Fibroblast of skin of abdomen (primary cell): Measurements from ENCODE around the gene NPHP3. TPM values are rescaled to one million over a fixed set of nuclear protein-coding genes. Genes with fewer than 3 reads are reported as not detected.
"Not testable (repeated sequence)": the region's sequence is repeated elsewhere in the genome, so short reads cannot be mapped to it uniquely, and the experiment has no call there.

Source experiments
- DNase-seq: peaks from one replicate; pipeline ENCODE4 v3.0.0-alpha.2; 2013
- polyA plus RNA-seq, 2 experiments: library from polyadenylated mRNA; unstranded; fragments of 120-200 nt; gene quantifications; one replicate each; pipeline ENCODE4 v1.2.1, GENCODE V29; 2013; ENCODE audit not compliant: insufficient read length in 2 of 2

The NPHP3 gene, protein sequence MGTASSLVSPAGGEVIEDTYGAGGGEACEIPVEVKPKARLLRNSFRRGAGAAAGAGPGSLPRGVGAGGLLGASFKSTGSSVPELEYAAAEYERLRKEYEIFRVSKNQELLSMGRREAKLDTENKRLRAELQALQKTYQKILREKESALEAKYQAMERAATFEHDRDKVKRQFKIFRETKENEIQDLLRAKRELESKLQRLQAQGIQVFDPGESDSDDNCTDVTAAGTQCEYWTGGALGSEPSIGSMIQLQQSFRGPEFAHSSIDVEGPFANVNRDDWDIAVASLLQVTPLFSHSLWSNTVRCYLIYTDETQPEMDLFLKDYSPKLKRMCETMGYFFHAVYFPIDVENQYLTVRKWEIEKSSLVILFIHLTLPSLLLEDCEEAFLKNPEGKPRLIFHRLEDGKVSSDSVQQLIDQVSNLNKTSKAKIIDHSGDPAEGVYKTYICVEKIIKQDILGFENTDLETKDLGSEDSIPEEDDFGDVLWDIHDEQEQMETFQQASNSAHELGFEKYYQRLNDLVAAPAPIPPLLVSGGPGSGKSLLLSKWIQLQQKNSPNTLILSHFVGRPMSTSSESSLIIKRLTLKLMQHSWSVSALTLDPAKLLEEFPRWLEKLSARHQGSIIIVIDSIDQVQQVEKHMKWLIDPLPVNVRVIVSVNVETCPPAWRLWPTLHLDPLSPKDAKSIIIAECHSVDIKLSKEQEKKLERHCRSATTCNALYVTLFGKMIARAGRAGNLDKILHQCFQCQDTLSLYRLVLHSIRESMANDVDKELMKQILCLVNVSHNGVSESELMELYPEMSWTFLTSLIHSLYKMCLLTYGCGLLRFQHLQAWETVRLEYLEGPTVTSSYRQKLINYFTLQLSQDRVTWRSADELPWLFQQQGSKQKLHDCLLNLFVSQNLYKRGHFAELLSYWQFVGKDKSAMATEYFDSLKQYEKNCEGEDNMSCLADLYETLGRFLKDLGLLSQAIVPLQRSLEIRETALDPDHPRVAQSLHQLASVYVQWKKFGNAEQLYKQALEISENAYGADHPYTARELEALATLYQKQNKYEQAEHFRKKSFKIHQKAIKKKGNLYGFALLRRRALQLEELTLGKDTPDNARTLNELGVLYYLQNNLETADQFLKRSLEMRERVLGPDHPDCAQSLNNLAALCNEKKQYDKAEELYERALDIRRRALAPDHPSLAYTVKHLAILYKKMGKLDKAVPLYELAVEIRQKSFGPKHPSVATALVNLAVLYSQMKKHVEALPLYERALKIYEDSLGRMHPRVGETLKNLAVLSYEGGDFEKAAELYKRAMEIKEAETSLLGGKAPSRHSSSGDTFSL (N-terminal part only)
- polyA plus RNA-seq (2013, experiment 1 of 2; ENCODE audit: insufficient read length) = 24.0 TPM
- 23.0 TPM for polyA plus RNA-seq (2013, experiment 2 of 2; ENCODE audit: insufficient read length)

DNA sequence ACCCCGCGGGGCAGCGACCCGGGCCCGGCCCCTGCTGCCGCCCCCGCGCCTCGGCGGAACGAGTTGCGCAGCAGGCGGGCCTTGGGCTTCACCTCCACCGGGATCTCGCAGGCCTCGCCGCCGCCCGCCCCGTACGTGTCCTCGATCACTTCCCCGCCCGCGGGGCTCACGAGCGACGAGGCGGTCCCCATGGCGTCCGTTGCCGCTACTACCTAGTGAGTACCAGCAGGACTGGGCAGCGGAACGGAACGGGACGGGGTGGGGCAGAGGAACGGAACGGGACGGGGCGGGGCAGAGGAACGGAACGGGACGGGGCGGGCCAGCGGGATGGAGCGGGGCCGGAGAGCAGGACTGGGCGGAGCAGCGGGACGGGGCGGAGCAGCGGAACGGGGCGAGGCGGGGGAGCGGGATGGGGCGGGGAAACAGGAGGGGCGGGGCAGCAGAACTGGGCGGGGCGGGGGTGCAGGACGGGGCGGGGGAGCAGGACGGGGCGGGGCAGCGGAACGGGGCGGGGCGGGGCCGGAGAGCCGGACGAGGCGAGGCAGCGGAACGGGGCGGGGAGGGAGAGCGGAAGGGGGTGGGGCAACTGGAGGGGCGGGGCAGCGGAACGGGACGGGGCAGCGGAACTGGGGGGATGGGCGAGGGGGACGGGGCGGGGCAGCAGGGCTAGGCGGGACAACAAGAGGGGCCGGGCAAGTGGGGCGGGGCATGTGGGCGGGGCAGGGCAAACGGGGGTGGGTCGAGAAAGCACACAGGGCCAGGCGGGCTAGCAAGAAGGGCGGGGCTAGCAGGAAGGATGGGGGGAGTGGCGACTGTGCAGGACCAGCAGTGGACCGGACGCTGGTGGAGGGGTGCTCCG lies at the start of gene NPHP3:
Gene NPHP3, minus strand, starts transcription at position 245 of the 859 bp plus-strand sequence. Its CDS starts 54 bp downstream, at position 191.
- DNase-seq = peak; percentile 97

DNA sequence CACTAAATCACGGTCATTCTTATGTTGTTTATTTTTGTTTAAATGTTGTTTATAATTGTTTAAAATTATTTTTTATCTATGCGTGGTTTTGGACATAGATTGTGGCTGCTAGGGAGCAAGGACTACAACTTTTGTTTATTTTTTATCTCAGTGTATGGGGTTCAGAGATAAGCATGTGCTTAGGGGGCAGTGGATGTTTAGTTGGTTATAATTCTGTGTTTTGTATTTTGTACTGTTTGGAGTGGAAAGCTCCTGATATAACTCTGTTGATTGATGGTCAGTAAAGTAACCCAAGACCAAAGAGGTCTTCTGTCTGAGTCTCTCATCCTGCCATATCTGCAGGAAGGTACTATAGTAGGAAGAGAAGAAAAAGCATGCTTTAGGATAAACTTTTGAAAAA lies 36.5 kb upstream of the NPHP3 start:
- no peak for DNase-seq

DNA sequence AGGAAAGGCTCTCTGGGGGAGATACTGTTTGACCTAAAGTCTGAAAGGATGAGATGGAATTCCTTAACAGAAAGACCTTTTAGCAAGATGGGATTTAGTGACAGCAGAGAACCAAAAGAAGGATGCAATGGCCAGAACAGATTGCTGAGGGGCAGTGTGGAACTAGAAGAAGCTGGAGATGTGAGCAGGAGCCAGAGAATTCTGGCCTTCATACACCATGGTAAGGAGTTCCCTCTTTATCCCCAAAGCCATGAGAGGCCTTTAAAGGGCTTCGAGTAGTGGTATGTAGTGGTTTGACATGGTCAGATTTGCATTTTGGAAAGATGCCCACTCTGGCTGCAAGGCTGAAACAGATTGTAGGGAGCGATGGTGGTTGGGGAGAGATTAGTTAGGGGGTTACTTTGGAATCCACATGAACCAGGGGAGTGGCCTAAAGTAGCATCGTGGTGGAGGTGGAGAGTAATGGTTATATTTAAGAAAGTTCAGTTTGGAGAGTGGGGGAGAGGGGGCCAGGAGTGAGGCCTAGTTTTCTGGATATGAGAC lies 34.0 kb upstream of the NPHP3 start:
- peak; percentile 1 for DNase-seq

DNA sequence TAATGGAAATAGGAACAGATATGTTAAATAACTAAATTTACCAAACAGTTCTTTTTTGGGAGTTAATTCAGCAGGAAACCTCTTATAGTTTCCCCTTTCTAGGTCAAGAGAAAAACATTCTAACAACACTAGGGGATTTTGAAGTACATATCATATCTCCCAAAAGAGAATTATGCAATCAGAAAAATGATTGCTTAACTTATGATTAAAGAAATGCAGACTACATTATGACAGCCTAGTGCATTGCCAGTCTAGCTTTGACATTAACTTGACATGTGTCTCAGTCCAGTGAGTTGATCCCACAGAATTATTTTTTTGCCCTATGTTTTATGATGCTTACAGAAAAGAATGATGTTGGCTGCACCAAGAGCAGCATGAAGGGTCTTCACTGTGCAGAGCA lies 31.7 kb upstream of the NPHP3 start:
- no peak for DNase-seq

DNA sequence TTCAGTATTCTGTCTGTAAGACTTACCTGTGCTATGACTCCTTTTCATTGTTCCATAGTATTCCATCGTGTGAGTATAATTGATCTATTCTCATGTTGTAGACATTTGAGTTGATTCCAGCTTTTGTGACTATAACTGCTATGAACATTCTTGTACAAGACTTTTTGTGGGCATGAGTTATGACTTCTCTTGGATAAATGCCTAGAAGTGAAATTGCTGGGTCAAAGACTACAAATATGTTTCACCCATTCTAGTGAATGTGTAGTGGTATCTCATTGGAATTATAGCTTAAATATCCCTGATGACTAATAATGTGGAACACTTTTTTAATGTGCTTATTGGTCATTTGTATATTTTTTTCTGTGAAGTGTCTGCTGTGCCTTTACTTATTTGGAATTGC lies 27.6 kb upstream of the NPHP3 start:
- peak; percentile 36 for DNase-seq

DNA sequence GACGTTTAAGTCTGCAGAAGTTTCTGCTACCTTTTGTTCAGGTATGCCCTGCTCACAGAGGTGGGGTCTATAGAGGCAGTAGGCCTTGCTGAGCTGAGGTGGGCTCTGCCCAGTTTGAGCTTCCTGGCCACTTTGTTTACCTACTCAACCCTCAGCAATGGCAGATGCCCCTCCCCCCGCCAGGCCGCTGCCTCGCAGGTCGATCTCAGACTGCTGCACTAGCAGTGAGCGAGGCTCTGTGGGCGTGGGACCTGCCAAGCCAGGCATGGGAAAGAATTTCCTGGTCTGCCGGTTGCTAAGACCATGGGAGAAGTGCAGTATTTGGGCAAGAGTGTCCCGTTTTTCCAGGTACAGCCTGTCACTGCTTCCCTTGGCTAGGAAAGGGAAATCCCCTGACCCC lies 24.5 kb upstream of the NPHP3 start:
- not testable (repeated sequence) for DNase-seq

DNA sequence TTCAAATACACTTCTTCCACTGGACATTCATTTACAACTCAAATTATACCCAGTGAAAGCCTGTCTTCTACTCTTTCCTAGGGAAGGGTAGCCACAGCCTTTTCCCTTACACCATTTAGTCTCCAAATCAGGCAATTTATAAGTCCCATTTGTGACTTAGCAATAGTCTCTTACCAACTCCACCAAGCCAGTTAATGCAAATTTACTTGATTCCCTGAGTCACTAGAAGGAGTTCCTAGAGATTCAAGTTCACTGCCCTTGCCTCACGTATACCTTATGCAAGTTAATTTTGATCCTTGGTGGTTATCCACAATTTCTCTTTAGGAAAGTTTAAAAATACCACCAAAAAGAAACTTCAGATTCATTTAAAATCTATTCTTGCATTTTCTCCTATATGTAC lies 16.1 kb upstream of the NPHP3 start:
- no peak for DNase-seq

DNA sequence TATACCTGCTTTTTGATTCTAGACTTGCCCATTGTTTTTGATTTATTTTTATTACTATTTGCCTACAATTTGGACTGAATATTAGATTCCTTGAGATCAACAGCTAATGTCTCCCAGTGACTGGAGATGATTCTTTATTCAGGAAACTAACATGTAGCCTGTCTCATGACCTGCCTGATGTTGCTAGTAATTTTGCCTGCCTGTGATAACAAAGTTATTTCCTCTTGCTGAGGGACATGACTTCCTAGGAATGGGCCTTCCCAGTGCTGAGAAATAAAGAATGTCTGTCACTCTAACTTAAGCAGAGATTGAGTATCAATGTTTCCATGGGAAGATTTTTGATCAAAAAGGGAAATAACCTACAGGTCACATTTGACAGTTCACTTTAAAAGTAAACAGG lies 13.4 kb upstream of the NPHP3 start:
- DNase-seq = no peak

DNA sequence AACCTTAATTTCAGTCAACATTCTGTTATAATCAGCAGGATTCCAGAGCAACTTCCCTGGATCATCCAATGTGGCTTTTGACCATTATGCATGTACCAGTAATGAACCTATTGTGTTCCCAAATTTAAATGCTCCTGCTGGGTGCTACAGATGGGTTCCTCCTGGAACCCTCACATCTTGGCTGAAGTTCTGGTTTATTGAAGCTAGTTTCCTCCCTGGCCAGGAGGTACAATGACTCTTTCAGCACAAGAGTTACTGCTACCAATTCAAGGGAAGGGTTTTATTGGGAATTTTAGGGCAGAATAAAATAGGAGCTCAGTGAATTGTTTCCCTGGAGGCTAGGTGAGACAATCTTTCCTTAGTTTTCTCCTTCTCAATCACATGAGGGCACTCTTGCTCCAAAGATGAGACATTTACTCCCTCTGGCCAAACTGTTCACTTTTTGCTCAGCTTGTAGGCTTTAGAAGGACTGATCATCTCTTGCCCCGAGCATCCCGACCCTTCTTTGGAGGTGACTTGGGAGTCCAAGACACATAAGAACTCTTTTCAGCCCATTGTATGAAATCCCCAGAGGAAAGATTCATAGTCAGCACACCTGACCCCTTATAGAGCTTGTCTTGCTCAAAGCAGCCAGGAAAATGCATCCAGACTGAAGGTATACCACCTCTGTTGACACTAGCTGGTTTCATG lies 8.8 kb upstream of the NPHP3 start:
- peak; percentile 61 for DNase-seq

DNA sequence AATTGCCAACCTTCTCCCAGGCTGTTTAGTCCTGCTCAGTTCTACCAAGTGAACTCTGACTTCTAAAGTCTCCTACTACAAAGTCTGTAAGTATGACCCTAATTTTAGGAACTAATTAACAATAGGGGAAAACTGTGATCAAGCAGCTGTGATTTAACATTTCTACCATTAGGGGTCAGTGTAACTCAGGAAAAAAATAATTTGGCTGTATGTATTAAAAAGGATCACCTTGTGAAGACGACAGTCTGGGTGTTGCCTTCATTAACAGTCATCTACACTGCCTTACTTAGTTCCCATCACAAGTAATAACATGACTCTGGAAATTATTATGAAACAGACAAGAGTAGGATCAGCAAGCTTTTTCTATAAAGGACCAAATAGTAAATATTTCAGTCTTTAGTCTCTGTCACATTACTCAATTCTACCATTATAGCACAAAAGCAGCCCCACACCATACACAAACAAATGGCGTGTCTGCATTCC lies 4.2 kb upstream of the NPHP3 start:
- peak; percentile 22 for DNase-seq

DNA sequence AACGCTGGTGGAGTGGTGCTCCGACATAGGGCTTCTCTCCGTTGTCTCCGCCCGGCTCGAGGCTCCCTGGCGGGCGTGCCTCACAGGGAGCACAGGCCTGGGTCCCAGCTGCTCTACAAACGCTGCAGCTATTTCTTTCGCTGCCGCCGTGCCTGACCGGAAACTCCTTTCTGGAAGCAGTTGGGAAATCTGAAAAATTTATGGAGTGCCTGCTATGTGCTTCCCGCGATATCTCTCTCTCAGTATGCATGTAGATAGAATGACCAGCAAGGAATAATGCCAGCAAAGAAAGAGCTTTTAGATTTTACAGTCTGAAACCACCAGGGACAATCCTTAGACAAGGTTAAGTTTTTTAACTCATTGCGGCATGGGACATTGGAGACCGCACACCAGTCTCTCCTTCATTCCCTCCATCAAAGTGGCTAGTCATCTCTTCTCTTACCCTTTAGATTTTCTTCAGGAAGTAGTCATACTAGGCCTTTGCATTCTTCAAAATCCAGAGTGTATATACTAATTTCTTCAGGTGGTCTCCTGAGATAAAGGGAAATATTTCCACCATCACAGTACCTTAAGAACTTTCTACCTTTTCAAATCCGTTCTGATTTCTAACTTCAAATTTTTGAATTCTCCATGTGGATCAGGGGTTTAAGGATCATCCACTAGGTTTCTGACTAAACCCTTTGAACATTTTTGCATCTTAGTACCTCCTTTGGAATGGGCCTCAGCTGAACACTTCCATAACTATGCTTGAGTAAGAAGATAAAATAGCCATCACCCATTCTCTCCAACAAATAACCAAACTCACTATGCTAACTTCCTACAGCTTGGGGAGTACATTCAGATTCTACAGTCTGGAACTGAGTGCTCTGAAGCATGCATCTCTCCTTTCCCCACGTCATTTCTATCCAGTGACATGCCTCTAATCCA lies 1.1 kb upstream of the NPHP3 start:
- no peak for DNase-seq

DNA sequence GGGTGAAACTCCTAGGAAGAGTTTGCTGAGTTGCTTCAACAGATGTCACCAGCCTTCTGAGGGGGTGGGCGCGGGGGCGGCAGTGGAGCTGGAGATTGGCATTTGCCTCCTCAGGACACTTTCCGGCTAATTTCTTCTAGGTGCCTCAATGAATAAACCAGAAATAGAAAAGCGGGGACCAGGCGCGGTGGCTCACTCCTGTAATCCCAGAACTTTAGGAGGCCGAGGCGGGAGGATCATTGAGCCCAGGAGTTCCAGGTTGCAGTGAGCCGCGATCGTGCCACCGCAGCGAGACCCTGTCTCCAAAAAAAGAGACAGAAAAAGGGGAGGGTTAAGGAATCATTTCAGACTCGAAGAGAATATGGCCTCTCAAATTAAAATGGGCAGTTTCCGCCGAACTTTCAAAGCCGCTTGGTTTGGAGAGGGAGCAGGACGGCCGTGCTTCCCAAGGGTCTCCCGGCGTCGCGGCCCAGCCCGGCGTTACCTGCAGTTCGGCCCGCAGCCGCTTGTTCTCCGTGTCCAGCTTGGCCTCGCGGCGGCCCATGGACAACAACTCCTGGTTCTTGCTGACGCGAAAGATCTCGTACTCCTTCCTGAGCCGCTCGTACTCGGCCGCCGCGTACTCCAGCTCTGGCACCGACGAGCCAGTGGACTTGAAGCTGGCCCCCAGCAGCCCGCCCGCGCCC lies 587 bp downstream of the NPHP3 start:
- DNase-seq = peak; percentile 54

DNA sequence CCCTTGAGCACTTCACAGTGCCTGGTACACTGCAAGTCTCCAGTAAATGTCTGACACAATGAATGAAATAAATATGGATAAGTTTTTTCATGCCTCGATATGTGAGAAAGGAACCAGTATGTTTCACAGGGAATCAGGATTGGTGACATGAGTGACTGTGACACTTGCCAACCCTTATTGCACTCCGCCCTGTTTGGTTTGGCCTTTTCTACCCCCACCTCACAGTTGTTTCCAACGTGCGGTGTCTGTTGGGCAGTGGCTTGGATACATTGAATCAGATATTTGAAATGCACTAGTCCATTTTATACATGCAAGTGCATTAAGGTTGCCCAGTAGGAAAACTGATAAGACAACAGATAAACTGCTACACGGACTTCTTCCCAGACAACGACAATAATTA lies 2.0 kb downstream of the NPHP3 start:
- no peak for DNase-seq

DNA sequence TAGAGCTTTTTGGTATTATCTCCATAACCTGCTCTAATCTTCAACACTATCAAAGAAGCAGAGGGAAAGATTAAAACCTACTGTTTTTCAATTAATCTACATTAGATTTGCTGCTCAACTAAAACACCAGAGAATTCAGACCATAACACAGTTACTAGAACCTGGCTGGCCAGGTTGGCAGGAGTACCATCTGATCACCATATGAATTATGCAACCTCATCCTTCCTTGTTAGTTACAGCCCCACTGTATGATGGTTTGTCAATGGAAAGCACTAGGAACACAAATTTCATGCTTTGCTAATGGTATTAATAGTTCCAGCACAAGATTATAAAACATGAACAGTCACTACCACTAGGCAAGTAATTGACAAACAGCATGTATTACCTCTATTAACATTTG lies 5.8 kb downstream of the NPHP3 start:
- no peak for DNase-seq

DNA sequence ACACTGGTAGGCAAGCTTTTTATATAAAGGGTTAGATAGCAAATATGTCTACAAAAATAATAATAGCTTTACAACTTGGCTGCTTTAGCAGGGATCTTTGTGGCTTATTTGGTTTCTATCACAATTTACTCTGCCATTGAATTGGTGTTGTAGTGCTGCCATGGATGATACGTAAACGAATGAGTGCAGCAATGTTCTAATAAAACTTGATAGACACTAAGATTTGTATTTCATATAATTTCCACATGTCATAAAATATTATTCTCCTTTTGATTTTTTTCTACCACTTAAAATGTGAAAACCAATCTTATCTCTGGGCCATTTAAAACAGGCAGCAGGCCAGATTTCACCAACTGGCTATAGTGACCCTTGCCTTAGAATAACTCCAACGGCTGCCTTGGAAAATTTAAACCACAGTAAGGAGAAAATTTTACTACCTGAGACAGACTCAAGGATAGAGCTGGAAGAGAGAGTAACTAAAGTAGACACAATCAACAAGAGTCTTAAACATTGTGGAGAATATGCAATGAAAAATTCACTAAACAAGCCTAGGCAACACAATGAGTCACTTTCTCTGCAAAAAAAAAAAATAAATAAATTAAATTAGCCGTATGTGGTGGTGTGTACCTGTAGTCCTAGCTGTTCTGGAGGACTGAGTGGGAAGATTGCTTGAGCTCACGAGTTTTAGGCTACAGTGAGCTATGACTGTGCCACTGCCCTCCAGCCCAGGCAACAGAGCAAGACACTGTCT lies 8.1 kb downstream of the NPHP3 start:
- no peak for DNase-seq

DNA sequence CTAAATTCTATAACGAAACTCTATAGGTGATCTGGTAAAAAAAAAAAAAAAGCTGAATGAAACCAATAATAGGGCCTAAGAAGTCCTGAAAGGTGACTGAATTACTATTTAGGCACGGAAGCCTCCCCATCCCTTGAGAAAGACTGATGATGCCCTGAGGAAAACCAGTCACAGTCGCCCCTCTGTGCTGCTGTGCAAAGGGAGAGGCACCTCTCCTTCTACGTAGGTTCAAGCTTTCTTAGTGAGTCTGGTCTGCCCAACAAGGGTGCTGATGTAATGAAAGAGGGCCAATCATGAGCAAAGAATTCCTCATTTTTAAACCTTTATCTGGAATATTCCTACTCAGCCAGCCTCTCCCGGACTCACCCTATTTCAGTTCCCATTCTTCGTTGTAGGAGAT lies 11.9 kb downstream of the NPHP3 start:
- DNase-seq = no peak

DNA sequence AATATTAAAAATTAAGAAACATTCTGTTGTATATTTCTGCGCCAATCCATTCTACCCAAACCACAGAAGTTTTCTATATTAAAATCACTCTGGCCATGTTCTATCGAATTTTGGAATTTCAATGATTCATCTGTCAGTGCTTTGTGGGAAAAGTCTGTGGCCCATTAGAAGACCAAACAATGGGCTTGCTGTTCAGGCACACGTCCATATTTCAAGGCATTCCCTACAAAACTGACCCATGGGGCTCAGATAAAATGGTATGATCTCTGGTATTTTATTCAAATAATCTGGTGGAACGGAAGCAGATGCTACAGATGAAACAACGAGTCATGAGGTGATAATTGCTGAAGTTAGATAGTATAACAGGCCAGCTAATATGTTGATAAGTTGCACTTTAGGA lies 12.4 kb downstream of the NPHP3 start:
- no peak for DNase-seq

DNA sequence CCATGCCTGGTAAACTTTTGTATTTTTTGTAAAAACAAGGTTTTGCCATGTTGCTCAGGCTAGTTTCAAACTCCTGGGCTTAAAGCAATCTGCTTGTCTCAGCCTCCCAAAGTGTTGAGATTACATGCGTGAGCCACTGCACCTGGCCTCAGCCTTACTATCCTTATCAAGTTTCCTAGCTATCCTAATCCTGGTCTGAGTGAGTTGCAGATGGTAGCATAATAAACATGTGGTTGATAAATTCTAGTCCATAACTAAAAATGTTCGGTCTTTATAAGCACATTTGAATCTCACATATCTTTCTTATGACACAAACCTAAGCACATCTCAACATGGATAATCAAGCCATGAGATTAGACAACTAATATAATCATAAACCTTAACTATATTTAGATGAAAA lies 18.5 kb downstream of the NPHP3 start:
- DNase-seq = no peak
